K562 (cell line): ENCODE results near the gene SOST. TPM values are rescaled to one million over a fixed set of nuclear protein-coding genes. Genes with fewer than 3 reads are reported as not detected.

ENCODE experiments used
- CHD7 ChIP-seq: fragments of 200-600 bp; sonication (generic); IDR thresholded peaks from one replicate; pipeline ENCODE4 v1.6.1; 2012; ENCODE audit warnings: mild to moderate bottlenecking, low read depth, low read length, inconsistent platforms
- ETV6 ChIP-seq, 3 experiments: fragments of 150-350 bp in 1 of 3; sonication (generic) in 1 of 3; formaldehyde crosslinking in 1 of 3; IDR thresholded peaks; 2 replicates each; pipeline versions ENCODE4 v1.6.1 to v1.8.0; 2014 to 2022; ENCODE audit warnings: borderline replicate concordance in 2 of 3, low read depth in 2 of 3, antibody characterized with exemption in 1 of 3, low read length in 1 of 3, mild to moderate bottlenecking in 1 of 3, missing genetic modification reagents in 1 of 3
- ZNF79 ChIP-seq: fragments of 250-450 bp; sonication (Bioruptor Pico); IDR thresholded peaks from 2 replicates; pipeline ENCODE4 v1.4.0; 2020; ENCODE audit warnings: low read depth, mild to moderate bottlenecking, moderate library complexity
- polyA plus RNA-seq, 8 experiments: library from polyadenylated mRNA; depleted of rRNA in 4 of 8; stranded (reverse) in 5 of 8; unstranded in 3 of 8; fragments of >200 nt; fragmentation: Nextera tagmentation in 2 of 8; fragmentation: Illumina TruSeq in 1 of 8; extraction: Ambion mirVana in 2 of 8; extraction: Trizol in 1 of 8; gene quantifications; 2 replicates each; pipeline versions ENCODE4 v1.2.1 to v1.2.3, GENCODE V29; 2011 to 2014; ENCODE audit warnings: inconsistent platforms in 1 of 8, missing spikeins in 1 of 8
- total RNA-seq, 7 experiments: library from RNA; depleted of rRNA in 6 of 7; stranded (reverse); fragments of >200 nt in 6 of 7; fragmentation: Illumina TruSeq in 2 of 7; extraction: Trizol in 2 of 7; gene quantifications; 2 replicates each; pipeline versions ENCODE4 v1.2.1 to v1.2.3, GENCODE V29; 2011 to 2021; ENCODE audit warnings: low replicate concordance in 1 of 7

Gene SOST
- total and polyA plus RNA-seq, 9 of the 15 experiments (the other 6 are each of a cell fraction or from before 2014, with no cell fraction given): not detected

GRCh38 chr17:43756201-43756600 is 2.4 kb downstream of the SOST start (continued):
- no peak for TF ChIP-seq CHD7
- no peak for TF ChIP-seq ZNF79
- no peak for TF ChIP-seq ETV6 (IDR thresholded peaks at IDR 0.05; ENCODE audit: borderline replicate concordance in 1 of 2, low read depth in 2 of 2, low read length in 1 of 2)
- TF ChIP-seq ETV6 (CRISPR knock-in tag; IDR thresholded peaks at IDR 0.05; ENCODE audit: borderline replicate concordance): no peak
